Nephron (organoid): ENCODE data around the gene DEPP1.

Source experiments
- H3K27ac Mint-ChIP-seq, 3 experiments: 2 replicates each; pipeline ENCODE4 v1.8.0; 2020; ENCODE audit warnings: mixed read lengths in 3 of 3, mild to moderate bottlenecking in 2 of 3, moderate library complexity in 1 of 3
- H3K27me3 Mint-ChIP-seq: 2 replicates; pipeline ENCODE4 v1.8.0; 2021; ENCODE audit warnings: low read depth, mild to moderate bottlenecking, moderate library complexity, mixed read lengths
- H3K36me3 Mint-ChIP-seq: 2 replicates; pipeline ENCODE4 v1.8.0; 2020; ENCODE audit warnings: low read depth, mixed read lengths
- H3K4me1 Mint-ChIP-seq: 2 replicates; pipeline ENCODE4 v1.8.0; 2020; ENCODE audit warnings: mixed read lengths
- H3K4me3 Mint-ChIP-seq, 3 experiments: 2 replicates each; pipeline ENCODE4 v1.8.0; 2020; ENCODE audit warnings: mild to moderate bottlenecking in 3 of 3, mixed read lengths in 3 of 3, moderate library complexity in 2 of 3
- H3K9me3 Mint-ChIP-seq: 2 replicates; pipeline ENCODE4 v1.8.0; 2020; ENCODE audit warnings: mixed read lengths
- CTCF ChIP-seq, 3 experiments: fragments of 200-600 bp; sonication (generic); IDR thresholded peaks; one replicate each; pipeline ENCODE4 v1.5.0; 2021; ENCODE audit warnings: antibody characterized with exemption in 3 of 3; ENCODE audit not compliant: unreplicated experiment in 3 of 3

Gene DEPP1

GRCh38 chr10:44959247-44960087 lies 19.1 kb downstream of the DEPP1 start, which contains the start of gene RASSF4:
Gene RASSF4, plus strand, starts transcription at chr10:44959802. Its CDS starts 10,401 bp downstream, at chr10:44970203.
- Mint-ChIP-seq H3K9me3 (no peaks in the 10 kb centered on the region), H3K4me1 (peaks cover 72% of the 10 kb centered on the region), H3K27me3 (no peaks in the 10 kb centered on the region), H3K36me3 (peaks cover 15% of the 10 kb centered on the region), H3K27ac (peak within 1 kb of the TSS; percentile 82 to 92 (median 91)), H3K4me3 (peak within 1 kb of the TSS; percentile 89 to 93 (median 90))
- TF ChIP-seq CTCF (IDR thresholded peaks at IDR 0.05; ENCODE audit: unreplicated experiment in 3 of 3), result no peak

DNA sequence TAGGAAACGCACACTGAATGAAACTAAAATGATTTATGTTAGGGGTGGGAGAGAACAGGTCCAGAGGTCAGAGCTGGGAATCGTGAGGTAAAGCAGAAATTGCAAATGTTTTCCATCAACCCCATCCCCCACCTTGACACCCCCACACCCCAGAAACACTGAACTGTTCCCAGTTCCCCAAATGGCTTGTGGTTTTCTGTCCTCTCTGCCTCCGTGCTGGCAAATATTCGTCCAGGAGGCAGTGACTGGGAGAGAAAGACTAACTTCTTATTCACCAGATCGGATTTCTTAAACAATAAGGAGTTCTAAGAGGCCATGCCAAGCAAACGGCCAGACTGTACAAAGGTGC lies 19.7 kb downstream of the DEPP1 start:
- no peak for TF ChIP-seq CTCF (IDR thresholded peaks at IDR 0.05; ENCODE audit: unreplicated experiment in 3 of 3)
- peaks cover 66% of the 10 kb centered on the region for H3K4me1 Mint-ChIP-seq
- peak overlapping the region; percentile 84 to 93 (median 89) for H3K4me3 Mint-ChIP-seq

DNA sequence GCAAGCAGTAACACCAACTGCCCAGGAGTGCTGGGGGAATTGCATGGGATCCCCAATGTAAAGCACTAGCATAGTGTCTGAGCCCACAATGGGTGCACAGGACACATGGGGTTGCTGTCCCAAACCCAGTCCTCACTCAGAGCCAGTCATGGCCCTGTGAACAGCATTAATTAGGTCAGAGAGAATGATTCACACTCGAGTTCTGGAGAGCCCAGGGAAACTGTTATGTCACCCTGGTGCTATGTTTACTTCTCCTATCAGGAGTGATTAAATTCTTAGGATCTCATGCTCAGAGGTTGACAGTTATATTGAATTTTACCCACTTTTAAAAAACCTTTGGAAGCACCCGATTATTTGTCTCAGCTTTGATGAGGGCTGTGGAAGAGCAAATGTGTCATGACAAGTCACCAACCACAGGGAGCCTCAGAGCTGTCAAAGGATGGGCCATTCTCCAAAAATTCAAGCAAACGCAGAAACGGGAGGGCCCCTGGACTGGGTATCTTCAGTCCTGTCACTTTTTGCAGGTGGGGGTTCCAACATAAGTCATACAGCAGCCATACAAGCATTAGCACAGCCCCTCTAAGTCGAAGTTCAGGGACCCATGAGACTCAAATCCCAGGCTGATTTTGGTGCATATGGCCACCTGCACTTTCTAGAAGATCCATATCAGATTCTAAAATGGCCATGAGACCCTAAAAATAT lies 20.3 kb downstream of the DEPP1 start:
- Mint-ChIP-seq H3K9me3 (no peaks in the 10 kb centered on the region), H3K4me3 (peak overlapping the region; percentile 84 to 93 (median 89)), H3K27ac (peak overlapping the region; percentile 78 to 92 (median 81)), H3K36me3 (peaks cover 22% of the 10 kb centered on the region), H3K27me3 (no peaks in the 10 kb centered on the region), H3K4me1 (peaks cover 64% of the 10 kb centered on the region)
- no peak for TF ChIP-seq CTCF (IDR thresholded peaks at IDR 0.05; ENCODE audit: unreplicated experiment in 3 of 3)

More for the DNA sequence above, 19.7 kb downstream of the DEPP1 start:
- H3K36me3 Mint-ChIP-seq, result peaks cover 19% of the 10 kb centered on the region
- H3K9me3 Mint-ChIP-seq, result no peaks in the 10 kb centered on the region
- H3K27me3 Mint-ChIP-seq, result no peaks in the 10 kb centered on the region
- H3K27ac Mint-ChIP-seq, result peak overlapping the region; percentile 78 to 92 (median 81)

DNA sequence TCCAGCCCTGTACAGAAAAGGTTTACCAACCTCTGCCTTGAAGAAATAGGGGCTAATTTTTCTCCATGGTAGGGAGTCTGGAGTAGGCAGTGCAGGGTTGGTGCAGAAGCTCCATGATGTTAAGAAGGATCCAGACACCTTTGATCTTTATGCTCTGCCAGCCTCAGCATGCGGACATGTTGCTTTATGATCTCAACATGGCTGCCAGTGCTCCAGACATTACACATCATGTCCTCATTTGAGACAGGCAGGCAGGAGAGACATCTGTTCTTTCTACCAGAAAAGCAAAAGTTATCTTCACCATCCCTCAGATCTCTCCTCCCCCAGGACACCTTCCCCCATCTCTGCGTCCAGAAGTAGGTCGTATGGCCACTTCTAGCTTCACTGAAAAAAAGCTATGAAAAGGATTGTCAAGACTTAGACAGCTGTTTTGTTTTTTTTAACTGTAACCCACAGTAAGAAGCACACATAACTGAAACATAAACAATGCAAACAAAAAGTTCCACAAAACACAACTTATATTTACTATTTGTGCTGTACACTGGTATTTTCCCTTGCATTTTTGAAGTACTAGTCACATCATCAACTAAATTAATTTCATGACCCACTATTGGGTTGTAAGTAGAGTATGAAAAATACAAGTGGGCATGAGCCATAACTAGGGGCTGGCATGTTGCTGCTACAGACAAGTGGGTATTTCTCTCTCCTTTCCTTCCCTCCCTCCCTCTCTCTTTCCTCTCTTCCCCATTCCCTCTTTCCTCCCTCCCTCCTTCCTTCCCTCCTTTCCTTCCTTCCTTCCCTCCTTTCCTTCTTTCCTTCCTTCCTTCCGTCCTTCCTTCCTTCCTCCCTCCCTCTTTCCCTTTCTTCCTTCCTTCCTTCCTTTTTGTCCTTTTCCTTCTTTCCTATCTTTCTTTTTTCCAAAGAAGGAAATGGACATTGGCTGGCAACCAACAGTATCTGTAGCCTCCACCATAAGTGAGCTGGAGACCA lies 21.6 kb downstream of the DEPP1 start:
- peaks cover 23% of the 10 kb centered on the region for H3K36me3 Mint-ChIP-seq
- no peaks in the 10 kb centered on the region for H3K9me3 Mint-ChIP-seq
- H3K27me3 Mint-ChIP-seq, result no peaks in the 10 kb centered on the region
- H3K27ac Mint-ChIP-seq, result peak overlapping the region; percentile 78 to 92 (median 81)
- peaks cover 62% of the 10 kb centered on the region for H3K4me1 Mint-ChIP-seq
- TF ChIP-seq CTCF (IDR thresholded peaks at IDR 0.05; ENCODE audit: unreplicated experiment in 3 of 3), result no peak
- H3K4me3 Mint-ChIP-seq, result peak overlapping the region; percentile 84 to 93 (median 89)

DNA sequence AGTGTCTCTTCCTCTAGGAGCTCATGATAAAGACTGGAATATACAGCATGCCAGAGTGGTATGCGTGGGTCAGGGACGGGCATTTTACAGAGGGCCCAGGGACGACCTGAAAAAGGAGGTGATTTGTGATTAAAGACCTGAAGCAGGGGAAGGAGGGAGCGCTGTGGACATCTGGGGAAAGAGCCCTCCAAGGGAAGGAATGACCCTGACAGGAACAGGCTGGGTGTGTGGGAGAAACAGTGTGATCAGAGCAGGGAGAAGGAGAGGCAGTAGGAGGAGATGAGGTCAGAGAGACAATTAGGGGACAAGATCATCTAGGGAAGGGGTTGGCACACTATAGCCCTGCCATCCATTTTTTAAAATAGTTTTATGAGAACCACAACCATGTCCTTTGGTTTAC lies 22.4 kb downstream of the DEPP1 start:
- Mint-ChIP-seq H3K27me3 (no peaks in the 10 kb centered on the region), H3K36me3 (peaks cover 25% of the 10 kb centered on the region), H3K4me3 (peak overlapping the region in 2 of 3 experiments; percentile 56 to 59), H3K9me3 (no peaks in the 10 kb centered on the region), H3K27ac (peak overlapping the region in 2 of 3 experiments; percentile 20 to 56), H3K4me1 (peaks cover 62% of the 10 kb centered on the region)
- TF ChIP-seq CTCF (IDR thresholded peaks at IDR 0.05; ENCODE audit: unreplicated experiment in 3 of 3), result no peak
